ENCODE measurements around the gene CDH13. TPM values are rescaled to one million over a fixed set of nuclear protein-coding genes. Genes with fewer than 3 reads are reported as not detected.

The CDH13 gene
- total RNA-seq, 2 experiments from 2014 or later = not detected

GRCh38 chr16:83437036-83437435 is 810.3 kb downstream of the CDH13 start:
- Histone ChIP-seq H3K27ac (ENCODE audit: low read depth, low read length, poor library complexity, severe bottlenecking) (no peak overlapping the region), H3K4me3 (ENCODE audit: low read depth, low read length, poor library complexity, severe bottlenecking) (no peak overlapping the region), H4K20me1 (ENCODE audit: insufficient read depth, low read length) (no peaks in the 10 kb centered on the region), H3K9me3 (ENCODE audit: low read length) (no peaks in the 10 kb centered on the region), H3K4me1 (ENCODE audit: insufficient read depth, low read length, poor library complexity, severe bottlenecking) (no peaks in the 10 kb centered on the region), H3K9me2 (ENCODE audit: insufficient read depth, low read length) (no peaks in the 10 kb centered on the region), H3K36me3 (ENCODE audit: insufficient read depth, low read length) (no peaks in the 10 kb centered on the region), H3K4me2 (ENCODE audit: low read length) (no peak overlapping the region), H2AFZ (ENCODE audit: low read length) (no peak overlapping the region), H3K79me2 (ENCODE audit: insufficient read depth, low read depth, low read length) (no peaks in the 10 kb centered on the region)
- intact Hi-C loops (cut with micrococcal nuclease; ENCODE audit: unreplicated experiment) = no loop called here
- DNase-seq (ENCODE audit: low spot score) = no peak
- no peak for TF ChIP-seq EZH2phosphoT487 (IDR thresholded peaks at IDR 0.05; ENCODE audit: borderline replicate concordance, low read depth, low read length)
- TF ChIP-seq CTCF (conservative IDR thresholded peaks at IDR 0.05; ENCODE audit: low read length) = no peak
- ChIA-PET POLR2A (no interaction called here), CTCF (ENCODE audit: unreplicated experiment) (no interaction called here)
- BruUV-seq (replicated peaks) = no TSS peak

GRCh38 chr16:83438326-83438725 is 811.6 kb downstream of the CDH13 start:
- no peaks in the 10 kb centered on the region for H4K20me1 ChIP-seq (ENCODE audit: insufficient read depth, low read length)
- no peak for TF ChIP-seq CTCF (conservative IDR thresholded peaks at IDR 0.05; ENCODE audit: low read length)
- TF ChIP-seq EZH2phosphoT487 (IDR thresholded peaks at IDR 0.05; ENCODE audit: borderline replicate concordance, low read depth, low read length) = no peak
- no peaks in the 10 kb centered on the region for H3K4me1 ChIP-seq (ENCODE audit: insufficient read depth, low read length, poor library complexity, severe bottlenecking)
- H3K9me2 ChIP-seq (ENCODE audit: insufficient read depth, low read length) = no peaks in the 10 kb centered on the region
- BruUV-seq (replicated peaks) = no TSS peak
- no peak overlapping the region for H2AFZ ChIP-seq (ENCODE audit: low read length)
- intact Hi-C loops (cut with micrococcal nuclease; ENCODE audit: unreplicated experiment) = no loop called here
- no peaks in the 10 kb centered on the region for H3K79me2 ChIP-seq (ENCODE audit: insufficient read depth, low read depth, low read length)
- H3K36me3 ChIP-seq (ENCODE audit: insufficient read depth, low read length) = no peaks in the 10 kb centered on the region
- DNase-seq (ENCODE audit: low spot score) = no peak
- ChIA-PET CTCF (ENCODE audit: unreplicated experiment) (no interaction called here), POLR2A (no interaction called here)
- no peak overlapping the region for H3K4me3 ChIP-seq (ENCODE audit: low read depth, low read length, poor library complexity, severe bottlenecking)
- H3K27ac ChIP-seq (ENCODE audit: low read depth, low read length, poor library complexity, severe bottlenecking) = no peak overlapping the region
- no peak overlapping the region for H3K4me2 ChIP-seq (ENCODE audit: low read length)
- H3K9me3 ChIP-seq (ENCODE audit: low read length) = no peaks in the 10 kb centered on the region

GRCh38 chr16:83439412-83439811 is 812.6 kb downstream of the CDH13 start:
- intact Hi-C loops (cut with micrococcal nuclease; ENCODE audit: unreplicated experiment) = no loop called here
- ChIA-PET POLR2A (no interaction called here), CTCF (ENCODE audit: unreplicated experiment) (no interaction called here)
- Histone ChIP-seq H3K4me1 (ENCODE audit: insufficient read depth, low read length, poor library complexity, severe bottlenecking) (no peaks in the 10 kb centered on the region), H3K4me3 (ENCODE audit: low read depth, low read length, poor library complexity, severe bottlenecking) (no peak overlapping the region), H3K9me2 (ENCODE audit: insufficient read depth, low read length) (no peaks in the 10 kb centered on the region), H3K27ac (ENCODE audit: low read depth, low read length, poor library complexity, severe bottlenecking) (no peak overlapping the region), H3K9me3 (ENCODE audit: low read length) (no peaks in the 10 kb centered on the region), H3K79me2 (ENCODE audit: insufficient read depth, low read depth, low read length) (no peaks in the 10 kb centered on the region), H4K20me1 (ENCODE audit: insufficient read depth, low read length) (no peaks in the 10 kb centered on the region), H2AFZ (ENCODE audit: low read length) (no peak overlapping the region), H3K4me2 (ENCODE audit: low read length) (no peak overlapping the region), H3K36me3 (ENCODE audit: insufficient read depth, low read length) (no peaks in the 10 kb centered on the region)
- DNase-seq (ENCODE audit: low spot score) = no peak
- TF ChIP-seq EZH2phosphoT487 (IDR thresholded peaks at IDR 0.05; ENCODE audit: borderline replicate concordance, low read depth, low read length) (no peak), CTCF (conservative IDR thresholded peaks at IDR 0.05; ENCODE audit: low read length) (no peak)
- BruUV-seq (replicated peaks) = no TSS peak

Measured in OCI-LY7 (cell line).